SK-N-SH treated with all-trans-retinoic acid at 6 μM for 48 hours (cell line): ENCODE results near the gene MT1E.

Experiments
- ATAC-seq: fragments of 200-7000 bp; cut with Tn5 transposase; 3 replicates; pipeline ENCODE4 v1.9.1; 2020; ENCODE audit warnings: mild to moderate bottlenecking, moderate library complexity
- ARNTL ChIP-seq: fragments of 450-650 bp; formaldehyde crosslinking; IDR thresholded peaks from 2 replicates; pipeline ENCODE4 v1.5.0; 2020; ENCODE audit warnings: low read depth, mild to moderate bottlenecking, moderate library complexity, borderline replicate concordance
- BACH2 ChIP-seq: fragments of 250-450 bp; sonication (Bioruptor Pico); IDR thresholded peaks from 2 replicates; pipeline ENCODE4 v1.9.0; 2021; ENCODE audit warnings: mild to moderate bottlenecking, borderline replicate concordance
- CSDC2 ChIP-seq: fragments of 250-450 bp; sonication (Bioruptor Pico); IDR thresholded peaks from 2 replicates; pipeline ENCODE4 v1.5.0; 2020; ENCODE audit warnings: mild to moderate bottlenecking, moderate library complexity
- ESRRG ChIP-seq: fragments of 250-450 bp; sonication (Bioruptor Pico); IDR thresholded peaks from 2 replicates; pipeline ENCODE4 v1.6.1; 2021; ENCODE audit warnings: mild to moderate bottlenecking
- GLIS3 ChIP-seq: fragments of 250-450 bp; sonication (Bioruptor Pico); IDR thresholded peaks from 2 replicates; pipeline ENCODE4 v1.5.0; 2020; ENCODE audit warnings: mild to moderate bottlenecking, moderate library complexity
- ISL1 ChIP-seq: fragments of 250-450 bp; sonication (Bioruptor Pico); IDR thresholded peaks from 2 replicates; pipeline ENCODE4 v2.1.2; 2022; ENCODE audit warnings: mild to moderate bottlenecking, moderate library complexity
- OSR1 ChIP-seq: fragments of 250-450 bp; sonication (Bioruptor Pico); IDR thresholded peaks from 2 replicates; pipeline ENCODE4 v1.8.0; 2022; ENCODE audit warnings: moderate library complexity, mild to moderate bottlenecking, inconsistent platforms
- PPARA ChIP-seq: fragments of 250-450 bp; sonication (Bioruptor Pico); IDR thresholded peaks from 2 replicates; pipeline ENCODE4 v1.5.0; 2020; ENCODE audit warnings: mild to moderate bottlenecking, borderline replicate concordance
- RARB ChIP-seq: fragments of 250-450 bp; sonication (Bioruptor Pico); IDR thresholded peaks from 2 replicates; pipeline ENCODE4 v1.8.0; 2021; ENCODE audit warnings: mild to moderate bottlenecking, moderate library complexity
- SNAI2 ChIP-seq: fragments of 250-450 bp; sonication (Bioruptor Pico); IDR thresholded peaks from 2 replicates; pipeline ENCODE4 v1.5.0; 2020; ENCODE audit warnings: mild to moderate bottlenecking, moderate library complexity
- TCF4 ChIP-seq: fragments of 250-450 bp; sonication (Bioruptor Pico); IDR thresholded peaks from 2 replicates; pipeline ENCODE4 v1.8.0; 2021; ENCODE audit warnings: mild to moderate bottlenecking, moderate library complexity, borderline replicate concordance
- ZC3H10 ChIP-seq: fragments of 250-450 bp; sonication (Bioruptor Pico); IDR thresholded peaks from 2 replicates; pipeline ENCODE4 v1.5.1; 2021; ENCODE audit warnings: mild to moderate bottlenecking, moderate library complexity
- ZFP3 ChIP-seq: fragments of 250-450 bp; sonication (Bioruptor Pico); IDR thresholded peaks from 2 replicates; pipeline ENCODE4 v1.5.0; 2020; ENCODE audit warnings: mild to moderate bottlenecking, moderate library complexity
- ZFP30 ChIP-seq: fragments of 450-650 bp; formaldehyde crosslinking; IDR thresholded peaks from 2 replicates; pipeline ENCODE4 v1.5.0; 2022; ENCODE audit warnings: mild to moderate bottlenecking, moderate library complexity
- ZNF565 ChIP-seq: fragments of 450-650 bp; formaldehyde crosslinking; conservative IDR thresholded peaks from 2 replicates; pipeline ENCODE4 v1.5.0; 2020; ENCODE audit warnings: low read depth, mild to moderate bottlenecking, moderate library complexity
- ZNF70 ChIP-seq: fragments of 450-650 bp; formaldehyde crosslinking; IDR thresholded peaks from 2 replicates; pipeline ENCODE4 v1.5.0; 2020; ENCODE audit warnings: mild to moderate bottlenecking, moderate library complexity
- TF ChIP-seq, protein P1 (sequence below): fragments of 250-450 bp; sonication (Bioruptor Pico); IDR thresholded peaks from 2 replicates; pipeline ENCODE4 v1.5.1; 2020; ENCODE audit warnings: low read depth, mild to moderate bottlenecking, moderate library complexity
- TF ChIP-seq, protein P2 (sequence below): fragments of 250-450 bp; sonication (Bioruptor Pico); IDR thresholded peaks from 2 replicates; pipeline ENCODE4 v1.8.0; 2021; ENCODE audit warnings: low read depth, mild to moderate bottlenecking, moderate library complexity, borderline replicate concordance
- TF ChIP-seq, protein P3 (sequence below): fragments of 250-450 bp; sonication (Bioruptor Pico); IDR thresholded peaks from 2 replicates; pipeline ENCODE4 v1.5.1; 2021; ENCODE audit warnings: mild to moderate bottlenecking, moderate library complexity
- TF ChIP-seq, protein P4 (sequence below): fragments of 250-450 bp; sonication (Bioruptor Pico); IDR thresholded peaks from 2 replicates; pipeline ENCODE4 v1.8.0; 2020; ENCODE audit warnings: mild to moderate bottlenecking, moderate library complexity, borderline replicate concordance

Gene MT1E

DNA sequence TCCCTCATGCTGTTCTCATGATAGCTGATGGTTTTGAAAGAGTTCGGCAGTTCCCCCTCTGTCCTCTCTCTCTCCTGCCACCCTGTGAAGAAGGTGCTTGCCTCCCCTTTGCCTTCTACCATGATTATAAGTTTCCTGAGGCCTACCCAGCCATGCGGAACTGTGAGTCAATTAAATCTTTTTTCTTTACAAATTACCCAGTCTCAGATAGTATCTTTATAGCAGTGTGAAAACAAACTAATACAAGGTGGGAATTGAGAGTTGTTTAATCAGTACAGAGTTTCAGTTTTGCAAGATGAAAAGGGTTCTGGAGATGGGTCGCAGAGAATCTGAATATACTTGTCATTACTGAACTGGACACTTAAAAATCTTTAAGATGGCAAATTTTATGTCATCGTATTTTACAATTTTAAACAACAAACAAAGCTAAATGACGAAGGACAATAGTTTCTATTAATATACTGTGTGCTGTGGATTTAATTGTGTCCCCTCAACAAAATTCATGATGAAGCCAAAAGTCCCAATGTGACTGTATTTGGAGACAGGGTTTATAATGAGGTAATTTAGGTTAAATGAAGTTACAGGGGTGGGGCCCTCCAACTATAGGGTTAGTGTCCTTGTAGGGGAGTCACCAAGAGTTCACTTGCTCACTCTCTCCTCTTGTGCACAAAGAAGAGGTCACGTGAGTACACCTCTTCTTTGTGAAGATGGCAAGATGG, 31.8 kb upstream of the MT1E start (continued):
- TF ChIP-seq CSDC2 (CRISPR knock-in tag) (no peak), PPARA (CRISPR knock-in tag) (no peak), GLIS3 (CRISPR knock-in tag) (no peak)

DNA sequence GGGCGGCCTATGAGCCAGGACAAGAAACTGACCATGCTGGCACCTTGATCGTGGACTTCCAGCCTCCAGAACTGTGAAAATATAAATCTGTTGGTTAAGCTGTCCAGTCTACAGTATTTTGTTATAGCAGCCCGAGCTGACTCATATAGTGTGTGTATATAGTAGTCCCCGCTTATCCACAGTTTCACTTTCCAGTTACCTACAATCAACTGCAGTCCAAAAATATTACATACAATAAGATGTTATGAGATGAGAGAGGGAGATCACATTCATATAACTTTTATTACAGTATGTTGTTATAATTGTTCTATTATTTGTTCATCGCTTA, 31.3 kb upstream of the MT1E start:
- TF ChIP-seq ISL1 (CRISPR knock-in tag) (no peak), ZFP30 (CRISPR knock-in tag) (no peak), OSR1 (no peak), ZNF70 (no peak), ZC3H10 (no peak), ZFP3 (CRISPR knock-in tag) (no peak), PPARA (CRISPR knock-in tag) (no peak)
- TF ChIP-seq, protein P1, sequence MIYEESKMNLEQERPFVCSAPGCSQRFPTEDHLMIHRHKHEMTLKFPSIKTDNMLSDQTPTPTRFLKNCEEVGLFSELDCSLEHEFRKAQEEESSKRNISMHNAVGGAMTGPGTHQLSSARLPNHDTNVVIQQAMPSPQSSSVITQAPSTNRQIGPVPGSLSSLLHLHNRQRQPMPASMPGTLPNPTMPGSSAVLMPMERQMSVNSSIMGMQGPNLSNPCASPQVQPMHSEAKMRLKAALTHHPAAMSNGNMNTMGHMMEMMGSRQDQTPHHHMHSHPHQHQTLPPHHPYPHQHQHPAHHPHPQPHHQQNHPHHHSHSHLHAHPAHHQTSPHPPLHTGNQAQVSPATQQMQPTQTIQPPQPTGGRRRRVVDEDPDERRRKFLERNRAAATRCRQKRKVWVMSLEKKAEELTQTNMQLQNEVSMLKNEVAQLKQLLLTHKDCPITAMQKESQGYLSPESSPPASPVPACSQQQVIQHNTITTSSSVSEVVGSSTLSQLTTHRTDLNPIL (CRISPR knock-in tag) = no peak
- TF ChIP-seq, all 23 proteins: peak for 0
- ATAC-seq = no peak

DNA sequence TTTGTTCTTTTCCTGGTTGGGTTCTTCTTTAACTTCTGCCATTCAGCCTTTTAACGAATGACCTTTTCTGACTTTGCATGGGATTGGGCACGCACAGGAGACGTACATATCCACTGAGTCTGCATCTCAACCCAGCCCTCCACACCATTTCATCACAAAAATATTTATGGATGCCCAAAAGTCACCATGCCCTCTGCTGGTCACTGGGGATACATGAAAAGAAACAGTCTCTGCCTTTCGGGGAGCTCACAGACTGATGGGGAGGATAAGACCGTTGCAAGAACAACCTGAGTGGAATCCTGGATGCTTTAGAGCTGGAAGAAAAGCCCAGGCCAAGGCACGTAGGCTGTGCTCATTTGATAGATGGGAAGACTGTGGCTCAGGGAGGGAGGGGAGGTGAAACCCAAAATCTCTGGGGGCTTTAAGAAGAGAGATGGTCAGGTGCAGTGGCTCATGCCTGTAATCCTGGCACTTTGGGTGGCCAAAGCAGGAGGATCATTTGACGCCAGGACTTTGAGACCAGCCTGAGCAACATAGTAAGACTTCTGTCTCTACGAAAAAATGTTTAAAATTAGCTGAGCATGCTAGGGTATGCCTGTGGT, 25.1 kb upstream of the MT1E start:
- ATAC-seq = peak; percentile 95
- TF ChIP-seq GLIS3 (CRISPR knock-in tag) (no peak), ZFP3 (CRISPR knock-in tag) (no peak), ZNF565 (CRISPR knock-in tag) (no peak), SNAI2 (CRISPR knock-in tag) (no peak), ZNF70 (no peak), ZFP30 (CRISPR knock-in tag) (no peak), OSR1 (no peak)
- TF ChIP-seq, protein P1 (CRISPR knock-in tag) = no peak

DNA sequence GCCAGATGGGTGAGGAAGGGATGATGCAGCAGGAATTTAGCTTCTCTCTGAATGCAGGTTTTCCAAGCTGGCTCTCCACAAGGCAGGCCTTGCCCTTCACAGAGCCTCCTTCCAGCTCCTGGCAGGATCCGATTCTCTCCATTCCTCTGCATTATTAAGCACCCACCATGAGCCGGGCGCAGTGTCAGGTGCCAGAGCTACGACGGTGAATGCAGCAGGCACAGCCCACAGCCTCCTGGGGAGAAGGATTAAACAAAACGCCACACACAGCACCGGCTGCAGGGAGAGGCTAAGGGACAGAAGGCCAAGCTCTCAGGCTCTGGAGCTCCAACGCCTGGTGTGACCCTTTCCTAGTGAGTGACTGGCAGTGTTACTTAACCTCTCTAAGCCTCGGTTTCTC, 24.3 kb upstream of the MT1E start:
- no peak for ATAC-seq
- TF ChIP-seq, protein P2, sequence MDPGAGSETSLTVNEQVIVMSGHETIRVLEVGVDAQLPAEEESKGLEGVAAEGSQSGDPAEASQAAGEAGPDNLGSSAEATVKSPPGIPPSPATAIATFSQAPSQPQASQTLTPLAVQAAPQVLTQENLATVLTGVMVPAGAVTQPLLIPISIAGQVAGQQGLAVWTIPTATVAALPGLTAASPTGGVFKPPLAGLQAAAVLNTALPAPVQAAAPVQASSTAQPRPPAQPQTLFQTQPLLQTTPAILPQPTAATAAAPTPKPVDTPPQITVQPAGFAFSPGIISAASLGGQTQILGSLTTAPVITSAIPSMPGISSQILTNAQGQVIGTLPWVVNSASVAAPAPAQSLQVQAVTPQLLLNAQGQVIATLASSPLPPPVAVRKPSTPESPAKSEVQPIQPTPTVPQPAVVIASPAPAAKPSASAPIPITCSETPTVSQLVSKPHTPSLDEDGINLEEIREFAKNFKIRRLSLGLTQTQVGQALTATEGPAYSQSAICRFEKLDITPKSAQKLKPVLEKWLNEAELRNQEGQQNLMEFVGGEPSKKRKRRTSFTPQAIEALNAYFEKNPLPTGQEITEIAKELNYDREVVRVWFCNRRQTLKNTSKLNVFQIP (CRISPR knock-in tag) = no peak
- TF ChIP-seq ESRRG (CRISPR knock-in tag) (no peak), BACH2 (CRISPR knock-in tag) (no peak), ZFP30 (CRISPR knock-in tag) (no peak), TCF4 (CRISPR knock-in tag) (no peak), RARB (CRISPR knock-in tag) (no peak), ZNF565 (CRISPR knock-in tag) (no peak), ARNTL (CRISPR knock-in tag) (no peak), ZC3H10 (no peak)
- TF ChIP-seq, protein P1 (CRISPR knock-in tag) = no peak

DNA sequence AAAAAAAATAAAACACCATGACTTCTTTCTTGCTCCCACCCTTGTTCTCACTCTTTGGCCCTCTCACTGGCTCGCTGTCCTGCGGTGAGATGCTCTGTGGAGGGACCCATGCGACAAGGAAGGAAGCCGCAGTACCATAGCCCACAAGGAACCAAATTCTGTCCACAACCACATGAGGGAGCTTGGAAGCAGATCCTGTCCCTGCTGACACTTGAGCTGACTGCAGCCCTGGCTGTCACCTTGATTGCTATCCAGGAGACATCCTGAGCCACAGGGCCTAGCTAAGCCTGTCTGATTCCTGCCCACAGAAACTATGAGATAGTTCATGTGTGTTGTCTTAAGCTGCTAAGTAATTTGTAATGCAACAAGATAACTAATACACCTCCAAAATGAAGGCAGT, 22.0 kb upstream of the MT1E start:
- ATAC-seq = no peak
- TF ChIP-seq CSDC2 (CRISPR knock-in tag) (no peak), ZC3H10 (no peak), ZNF565 (CRISPR knock-in tag) (no peak), ISL1 (CRISPR knock-in tag) (no peak), RARB (CRISPR knock-in tag) (no peak), ESRRG (CRISPR knock-in tag) (no peak), BACH2 (CRISPR knock-in tag) (no peak), ARNTL (CRISPR knock-in tag) (no peak)
- TF ChIP-seq, protein P3, sequence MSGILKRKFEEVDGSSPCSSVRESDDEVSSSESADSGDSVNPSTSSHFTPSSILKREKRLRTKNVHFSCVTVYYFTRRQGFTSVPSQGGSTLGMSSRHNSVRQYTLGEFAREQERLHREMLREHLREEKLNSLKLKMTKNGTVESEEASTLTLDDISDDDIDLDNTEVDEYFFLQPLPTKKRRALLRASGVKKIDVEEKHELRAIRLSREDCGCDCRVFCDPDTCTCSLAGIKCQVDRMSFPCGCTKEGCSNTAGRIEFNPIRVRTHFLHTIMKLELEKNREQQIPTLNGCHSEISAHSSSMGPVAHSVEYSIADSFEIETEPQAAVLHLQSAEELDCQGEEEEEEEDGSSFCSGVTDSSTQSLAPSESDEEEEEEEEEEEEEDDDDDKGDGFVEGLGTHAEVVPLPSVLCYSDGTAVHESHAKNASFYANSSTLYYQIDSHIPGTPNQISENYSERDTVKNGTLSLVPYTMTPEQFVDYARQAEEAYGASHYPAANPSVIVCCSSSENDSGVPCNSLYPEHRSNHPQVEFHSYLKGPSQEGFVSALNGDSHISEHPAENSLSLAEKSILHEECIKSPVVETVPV (CRISPR knock-in tag) = no peak
- TF ChIP-seq, protein P4, sequence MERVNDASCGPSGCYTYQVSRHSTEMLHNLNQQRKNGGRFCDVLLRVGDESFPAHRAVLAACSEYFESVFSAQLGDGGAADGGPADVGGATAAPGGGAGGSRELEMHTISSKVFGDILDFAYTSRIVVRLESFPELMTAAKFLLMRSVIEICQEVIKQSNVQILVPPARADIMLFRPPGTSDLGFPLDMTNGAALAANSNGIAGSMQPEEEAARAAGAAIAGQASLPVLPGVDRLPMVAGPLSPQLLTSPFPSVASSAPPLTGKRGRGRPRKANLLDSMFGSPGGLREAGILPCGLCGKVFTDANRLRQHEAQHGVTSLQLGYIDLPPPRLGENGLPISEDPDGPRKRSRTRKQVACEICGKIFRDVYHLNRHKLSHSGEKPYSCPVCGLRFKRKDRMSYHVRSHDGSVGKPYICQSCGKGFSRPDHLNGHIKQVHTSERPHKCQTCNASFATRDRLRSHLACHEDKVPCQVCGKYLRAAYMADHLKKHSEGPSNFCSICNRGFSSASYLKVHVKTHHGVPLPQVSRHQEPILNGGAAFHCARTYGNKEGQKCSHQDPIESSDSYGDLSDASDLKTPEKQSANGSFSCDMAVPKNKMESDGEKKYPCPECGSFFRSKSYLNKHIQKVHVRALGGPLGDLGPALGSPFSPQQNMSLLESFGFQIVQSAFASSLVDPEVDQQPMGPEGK (CRISPR knock-in tag) = no peak
- TF ChIP-seq, protein P1 (CRISPR knock-in tag) = no peak
